Stomach (tissue), 4 donors: Measurements from ENCODE around the gene PLCB1.

ENCODE experiments used
- EP300 ChIP-seq: sonication (generic); formaldehyde crosslinking; IDR thresholded peaks from one replicate; pipeline ENCODE4 v1.6.1; 2017; ENCODE audit warnings: antibody characterized with exemption
- POLR2A ChIP-seq, 4 donors: fragments of 450-650 bp; IDR thresholded peaks; one replicate each; pipeline ENCODE4 v1.6.1; 2016; ENCODE audit warnings: antibody characterized with exemption in 4 of 4, control low read depth in 2 of 4, mild to moderate bottlenecking in 1 of 4, moderate library complexity in 1 of 4

GRCh38 chr20:8129211-8129976 lies 2.7 kb upstream of the PLCB1 start:
- TF ChIP-seq POLR2A (IDR thresholded peaks at IDR 0.05) = no peak
- TF ChIP-seq EP300 = no peak
